Liver (tissue), 3 donors: Measurements from ENCODE around the gene TMEM82.

Source experiments
- ATF3 ChIP-seq: IDR thresholded peaks from 2 replicates; pipeline ENCODE4 v1.6.1; 2016; ENCODE audit warnings: antibody characterized with exemption
- EGR1 ChIP-seq, 2 donors: IDR thresholded peaks; 2 replicates each; pipeline ENCODE4 v1.6.1; 2016 to 2018; ENCODE audit warnings: antibody characterized with exemption in 2 of 2, low read depth in 2 of 2
- FOXA1 ChIP-seq: IDR thresholded peaks from 2 replicates; pipeline ENCODE4 v1.6.1; 2016; ENCODE audit warnings: antibody characterized with exemption
- MAX ChIP-seq: IDR thresholded peaks from 2 replicates; pipeline ENCODE4 v1.6.1; 2016; ENCODE audit warnings: antibody characterized with exemption
- RAD21 ChIP-seq, 2 donors: IDR thresholded peaks; 2 replicates each; pipeline ENCODE4 v1.6.1; 2016; ENCODE audit warnings: antibody characterized with exemption in 2 of 2, mild to moderate bottlenecking in 2 of 2
- RXRA ChIP-seq, 2 donors: IDR thresholded peaks; 2 replicates each; pipeline ENCODE4 v1.6.1; 2017 to 2018; ENCODE audit warnings: antibody characterized with exemption in 2 of 2, mild to moderate bottlenecking in 1 of 2
- YY1 ChIP-seq: IDR thresholded peaks from 2 replicates; pipeline ENCODE4 v1.6.1; 2016; ENCODE audit warnings: antibody characterized with exemption, mild to moderate bottlenecking
- ZBTB33 ChIP-seq: IDR thresholded peaks from 2 replicates; pipeline ENCODE4 v1.6.1; 2016; ENCODE audit warnings: antibody characterized with exemption
- TF ChIP-seq, protein P1 (sequence below): fragments of 150-350 bp; IDR thresholded peaks from 2 replicates; pipeline ENCODE4 v1.5.1; 2017; ENCODE audit warnings: improper control_type of control experiment, low read depth, low read length; ENCODE audit not compliant: missing input control
- TF ChIP-seq, protein P2 (sequence below): IDR thresholded peaks from 2 replicates; pipeline ENCODE4 v1.6.1; 2016; ENCODE audit warnings: antibody characterized with exemption, mild to moderate bottlenecking
- donor health status: healthy.
- donor health status: healthy.

GRCh38 chr1:15701784-15702183 is 40.5 kb upstream of the TMEM82 start:
- TF ChIP-seq, protein P1, sequence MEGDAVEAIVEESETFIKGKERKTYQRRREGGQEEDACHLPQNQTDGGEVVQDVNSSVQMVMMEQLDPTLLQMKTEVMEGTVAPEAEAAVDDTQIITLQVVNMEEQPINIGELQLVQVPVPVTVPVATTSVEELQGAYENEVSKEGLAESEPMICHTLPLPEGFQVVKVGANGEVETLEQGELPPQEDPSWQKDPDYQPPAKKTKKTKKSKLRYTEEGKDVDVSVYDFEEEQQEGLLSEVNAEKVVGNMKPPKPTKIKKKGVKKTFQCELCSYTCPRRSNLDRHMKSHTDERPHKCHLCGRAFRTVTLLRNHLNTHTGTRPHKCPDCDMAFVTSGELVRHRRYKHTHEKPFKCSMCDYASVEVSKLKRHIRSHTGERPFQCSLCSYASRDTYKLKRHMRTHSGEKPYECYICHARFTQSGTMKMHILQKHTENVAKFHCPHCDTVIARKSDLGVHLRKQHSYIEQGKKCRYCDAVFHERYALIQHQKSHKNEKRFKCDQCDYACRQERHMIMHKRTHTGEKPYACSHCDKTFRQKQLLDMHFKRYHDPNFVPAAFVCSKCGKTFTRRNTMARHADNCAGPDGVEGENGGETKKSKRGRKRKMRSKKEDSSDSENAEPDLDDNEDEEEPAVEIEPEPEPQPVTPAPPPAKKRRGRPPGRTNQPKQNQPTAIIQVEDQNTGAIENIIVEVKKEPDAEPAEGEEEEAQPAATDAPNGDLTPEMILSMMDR, result no peak
- no peak for TF ChIP-seq MAX
- TF ChIP-seq RXRA (IDR thresholded peaks at IDR 0.05), result no peak
- TF ChIP-seq EGR1 (IDR thresholded peaks at IDR 0.05; ENCODE audit: low read depth in 2 of 2), result no peak
- no peak for TF ChIP-seq RAD21 (IDR thresholded peaks at IDR 0.05)
- TF ChIP-seq ZBTB33, result no peak
- TF ChIP-seq ATF3, result no peak
- no peak for TF ChIP-seq YY1
- TF ChIP-seq FOXA1, result no peak
- TF ChIP-seq, protein P2, sequence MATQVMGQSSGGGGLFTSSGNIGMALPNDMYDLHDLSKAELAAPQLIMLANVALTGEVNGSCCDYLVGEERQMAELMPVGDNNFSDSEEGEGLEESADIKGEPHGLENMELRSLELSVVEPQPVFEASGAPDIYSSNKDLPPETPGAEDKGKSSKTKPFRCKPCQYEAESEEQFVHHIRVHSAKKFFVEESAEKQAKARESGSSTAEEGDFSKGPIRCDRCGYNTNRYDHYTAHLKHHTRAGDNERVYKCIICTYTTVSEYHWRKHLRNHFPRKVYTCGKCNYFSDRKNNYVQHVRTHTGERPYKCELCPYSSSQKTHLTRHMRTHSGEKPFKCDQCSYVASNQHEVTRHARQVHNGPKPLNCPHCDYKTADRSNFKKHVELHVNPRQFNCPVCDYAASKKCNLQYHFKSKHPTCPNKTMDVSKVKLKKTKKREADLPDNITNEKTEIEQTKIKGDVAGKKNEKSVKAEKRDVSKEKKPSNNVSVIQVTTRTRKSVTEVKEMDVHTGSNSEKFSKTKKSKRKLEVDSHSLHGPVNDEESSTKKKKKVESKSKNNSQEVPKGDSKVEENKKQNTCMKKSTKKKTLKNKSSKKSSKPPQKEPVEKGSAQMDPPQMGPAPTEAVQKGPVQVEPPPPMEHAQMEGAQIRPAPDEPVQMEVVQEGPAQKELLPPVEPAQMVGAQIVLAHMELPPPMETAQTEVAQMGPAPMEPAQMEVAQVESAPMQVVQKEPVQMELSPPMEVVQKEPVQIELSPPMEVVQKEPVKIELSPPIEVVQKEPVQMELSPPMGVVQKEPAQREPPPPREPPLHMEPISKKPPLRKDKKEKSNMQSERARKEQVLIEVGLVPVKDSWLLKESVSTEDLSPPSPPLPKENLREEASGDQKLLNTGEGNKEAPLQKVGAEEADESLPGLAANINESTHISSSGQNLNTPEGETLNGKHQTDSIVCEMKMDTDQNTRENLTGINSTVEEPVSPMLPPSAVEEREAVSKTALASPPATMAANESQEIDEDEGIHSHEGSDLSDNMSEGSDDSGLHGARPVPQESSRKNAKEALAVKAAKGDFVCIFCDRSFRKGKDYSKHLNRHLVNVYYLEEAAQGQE, result no peak
